Endometrium (tissue), 2 donors: Measurements from ENCODE around the gene RNASE9.
"Not testable (repeated sequence)": the region's sequence is repeated elsewhere in the genome, so short reads cannot be mapped to it uniquely, and the experiment has no call there.

ENCODE experiments used
- FAIRE-seq: peaks from 2 replicates; lab custom pipeline; 2012; peaks lifted over from hg19 to GRCh38; lab: Jason Lieb, UNC
- donor health status: control.
- donor health status: control.

The RNASE9 gene

DNA sequence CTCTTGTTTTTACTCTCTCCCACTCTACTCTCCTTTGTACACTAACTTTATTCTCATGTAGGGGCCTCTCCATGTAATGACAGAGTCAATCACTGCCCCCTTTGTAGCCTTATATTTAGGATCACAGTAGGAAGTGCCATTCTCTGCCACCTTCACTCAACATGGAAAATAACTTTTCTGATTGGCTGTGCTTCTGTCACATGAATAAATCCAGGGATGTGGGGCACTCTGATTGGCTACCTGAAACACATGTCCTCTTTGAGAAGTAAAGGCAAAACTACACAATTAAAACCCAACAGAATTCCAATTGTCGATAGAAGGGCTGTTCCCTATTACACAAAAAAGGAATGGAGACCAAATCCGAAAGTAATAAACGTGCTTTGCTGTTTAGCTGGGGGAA is at the start of gene RNASE9:
Gene RNASE9, minus strand, starts transcription at position 87 of the 400 bp plus-strand sequence.
- no peak for FAIRE-seq

DNA sequence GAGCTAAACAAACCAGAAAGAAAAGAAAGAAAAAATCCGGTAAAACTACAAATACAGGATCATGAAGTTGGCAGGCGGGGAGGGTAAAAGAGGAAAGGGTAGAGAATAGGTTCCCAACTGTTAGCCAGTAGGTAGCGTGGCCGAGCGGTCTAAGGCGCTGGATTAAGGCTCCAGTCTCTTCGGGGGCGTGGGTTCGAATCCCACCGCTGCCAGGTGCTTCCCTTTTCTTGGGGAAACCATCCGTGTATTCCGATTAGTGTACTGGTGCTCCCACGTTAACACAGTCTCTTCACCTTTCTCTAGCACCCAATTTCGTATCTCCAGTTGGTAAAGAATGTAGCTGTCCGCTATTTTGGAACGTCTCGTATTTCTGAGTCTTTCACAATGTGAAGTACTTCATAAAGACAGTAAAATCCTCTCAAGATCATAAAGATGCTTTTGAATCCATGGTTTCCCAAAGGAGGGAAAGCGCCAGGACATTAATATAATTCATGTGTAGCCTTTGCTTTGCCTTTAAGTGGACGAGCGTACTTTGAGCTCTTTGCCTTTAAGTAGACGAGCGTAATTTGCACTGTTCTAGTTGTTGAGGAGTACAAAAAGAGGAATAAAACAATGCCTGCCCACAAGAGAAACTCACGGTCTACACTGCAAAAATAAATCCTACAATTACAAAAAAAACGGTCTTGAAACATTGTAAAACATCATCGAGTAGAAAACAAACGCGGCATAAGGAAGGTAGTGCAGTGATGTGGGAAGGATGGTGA is 49.3 kb upstream of the RNASE9 start:
- no peak for FAIRE-seq

DNA sequence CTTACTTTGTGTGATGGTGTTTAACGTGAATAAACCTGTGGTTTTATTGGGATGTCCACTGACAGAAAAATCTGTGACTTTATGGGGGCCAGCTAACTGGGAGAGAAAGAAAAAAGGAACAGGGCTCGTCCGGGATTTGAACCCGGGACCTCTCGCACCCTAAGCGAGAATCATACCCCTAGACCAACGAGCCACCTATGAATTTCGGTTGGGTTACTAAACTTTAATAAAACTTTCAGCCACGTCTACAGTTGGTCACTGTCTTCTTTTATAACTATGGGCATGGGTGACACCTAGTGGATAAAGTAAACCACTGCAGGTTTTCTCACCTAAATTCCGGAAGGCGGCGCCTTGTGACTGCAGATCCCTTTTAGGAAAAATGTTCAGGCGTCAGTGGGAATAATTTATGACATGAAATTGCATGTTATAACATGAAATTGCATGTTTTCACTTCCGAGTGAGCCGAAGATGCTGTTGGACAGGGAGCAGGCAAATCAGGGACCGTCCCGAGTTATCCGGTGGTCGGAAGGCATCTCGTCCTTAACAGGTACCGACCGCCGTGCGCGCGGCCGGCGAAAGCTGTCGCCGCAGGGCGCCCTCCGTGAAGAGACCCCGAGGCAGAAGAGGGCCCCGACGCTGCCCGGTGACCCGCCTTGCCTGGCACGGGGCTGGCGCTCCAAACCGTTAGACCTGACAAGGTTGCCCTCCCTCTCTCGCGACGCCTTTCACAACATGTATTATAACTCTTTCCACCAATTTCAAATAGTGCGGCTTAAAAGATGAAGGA is 48.6 kb upstream of the RNASE9 start:
- FAIRE-seq: no peak

DNA sequence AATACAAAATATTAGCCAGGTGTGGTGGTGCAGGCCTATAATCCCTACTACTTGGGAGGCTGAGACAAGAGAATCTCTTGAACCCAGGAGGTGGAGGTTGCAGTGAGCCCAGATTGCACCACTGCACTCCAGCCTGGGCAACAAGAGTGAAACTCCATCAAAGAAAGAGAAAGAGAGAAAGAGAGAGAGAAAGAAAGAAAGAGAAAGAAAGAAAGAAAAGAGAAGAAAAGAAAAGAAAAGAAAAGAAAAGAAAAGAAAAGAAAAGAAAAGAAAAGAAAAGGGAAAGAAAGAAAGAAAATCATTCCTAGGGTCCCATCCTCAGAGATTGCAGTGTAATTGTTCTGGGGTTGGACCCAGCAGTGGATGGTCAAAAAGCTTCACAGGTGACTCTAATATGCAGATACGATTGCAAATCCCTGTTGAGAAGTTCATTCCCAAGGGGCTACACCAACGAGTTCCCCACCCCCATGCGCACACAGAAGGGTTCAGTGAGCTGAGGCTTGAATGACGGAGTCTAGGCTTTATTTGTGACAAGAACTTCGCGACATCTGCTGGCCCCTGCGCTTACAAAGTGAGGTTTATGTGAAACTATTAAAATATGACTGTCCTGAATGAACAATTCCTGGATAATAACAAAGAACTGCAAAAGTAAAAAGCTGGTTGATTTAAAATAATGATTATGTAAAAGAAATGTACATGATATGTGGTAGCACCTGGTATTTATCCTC is 47.7 kb upstream of the RNASE9 start:
- FAIRE-seq: no peak

DNA sequence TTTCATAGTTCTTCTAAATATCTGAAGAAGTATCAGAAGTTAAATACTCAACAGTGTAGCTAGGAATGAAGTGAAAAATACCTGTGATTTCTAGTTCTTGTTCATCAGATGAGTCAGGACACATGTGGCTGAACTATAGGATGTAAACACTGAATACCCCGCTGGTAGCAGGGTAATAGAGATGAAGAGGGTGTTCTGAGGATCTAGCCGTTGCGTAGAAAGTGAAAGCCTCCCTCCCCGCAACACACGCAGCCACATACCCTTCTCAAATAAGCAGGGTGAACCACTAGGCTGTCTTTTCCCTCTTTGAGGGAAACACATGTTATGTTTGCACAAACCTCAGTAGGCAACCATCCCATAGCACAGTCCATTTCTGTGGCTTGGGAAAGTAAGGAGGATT is 46.8 kb upstream of the RNASE9 start:
- FAIRE-seq: no peak

DNA sequence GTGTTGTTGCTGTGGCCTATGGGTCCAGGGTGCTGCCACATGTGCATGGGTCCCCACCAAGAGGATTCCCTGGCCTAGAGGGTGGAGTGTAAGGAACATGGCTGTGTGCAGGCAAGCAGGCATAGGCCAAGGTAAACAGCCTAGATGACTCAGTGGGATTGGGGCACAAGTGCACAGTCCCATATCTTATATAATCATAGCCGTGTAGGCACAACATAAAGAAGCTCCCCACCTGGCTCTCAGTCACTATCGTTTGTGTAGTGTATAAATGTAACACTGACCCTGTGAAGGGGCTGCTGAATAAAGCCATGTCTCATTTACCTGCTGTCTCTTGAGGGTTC is 46.0 kb upstream of the RNASE9 start:
- no peak for FAIRE-seq

DNA sequence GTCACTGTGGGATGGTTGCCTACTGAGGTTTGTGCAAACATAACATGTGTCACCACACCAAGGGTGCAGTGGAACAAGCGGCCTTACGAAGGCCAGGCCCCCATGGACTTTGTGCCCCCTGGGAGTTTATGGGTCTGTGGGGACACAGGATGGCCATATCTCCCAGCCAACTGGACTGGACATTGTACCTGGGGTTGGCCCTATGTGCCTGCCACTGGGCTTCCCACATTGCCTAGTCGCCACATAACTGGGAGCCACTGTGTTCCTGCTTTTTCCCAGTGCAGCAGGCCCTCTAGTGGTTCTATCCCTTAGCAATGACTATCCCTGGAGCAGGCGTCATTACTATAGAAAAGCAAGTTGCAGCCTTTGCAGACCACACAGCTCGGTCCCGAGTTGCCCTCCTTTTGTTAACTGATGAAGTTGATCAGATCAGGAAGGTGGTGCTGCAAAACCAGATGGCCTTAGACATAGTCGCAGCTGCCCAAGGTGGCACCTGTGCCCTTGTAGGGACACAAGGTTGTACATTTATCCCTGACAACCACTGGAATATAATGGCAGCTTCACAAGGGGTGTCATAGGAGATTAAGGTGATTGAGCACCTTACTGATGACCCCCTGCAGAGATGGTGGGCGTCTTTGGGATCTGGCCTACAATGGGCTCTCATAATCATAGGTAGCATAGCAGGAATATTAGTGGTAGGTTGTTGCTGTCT is 45.5 kb upstream of the RNASE9 start:
- FAIRE-seq: no peak

DNA sequence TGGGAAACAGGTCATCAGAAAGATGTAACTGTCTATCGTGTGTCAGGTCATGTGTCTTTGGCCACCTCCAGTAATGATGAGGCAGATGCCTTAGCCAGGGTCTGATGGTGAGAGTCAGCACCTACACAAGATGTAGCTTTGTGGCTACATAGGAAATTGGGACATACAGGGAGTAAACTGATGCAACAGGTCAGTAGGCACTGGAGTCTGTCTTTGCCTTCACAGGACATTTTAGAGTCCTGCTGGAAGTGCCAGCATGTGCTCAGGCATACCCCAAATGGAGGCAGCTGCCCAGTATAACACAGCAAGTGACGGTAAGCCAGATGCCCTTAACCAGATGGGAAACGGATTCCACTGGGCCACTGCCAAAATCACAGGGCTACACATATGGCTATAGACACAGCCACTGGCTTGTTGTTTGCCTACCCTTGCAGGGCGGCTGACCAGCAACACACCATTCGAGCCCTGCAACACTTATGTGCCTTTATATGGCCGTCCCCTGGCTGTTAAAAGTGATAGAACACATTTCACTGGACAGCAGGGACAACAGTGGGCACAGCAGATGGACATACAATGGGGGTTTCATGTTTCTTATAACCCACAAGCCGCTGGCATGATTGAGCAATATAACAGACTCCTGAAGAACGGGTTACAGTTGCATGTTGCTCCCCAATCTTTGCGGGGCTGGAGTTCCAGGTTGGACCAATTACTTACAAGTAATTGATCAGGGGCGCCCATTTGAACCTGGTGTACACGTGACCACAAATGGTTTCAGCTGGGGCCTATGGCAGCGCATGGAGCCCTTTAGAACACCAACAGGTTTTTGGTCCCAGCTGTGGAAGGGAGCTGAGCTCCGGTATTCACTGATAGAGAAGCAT is 43.2 kb upstream of the RNASE9 start:
- no peak for FAIRE-seq

DNA sequence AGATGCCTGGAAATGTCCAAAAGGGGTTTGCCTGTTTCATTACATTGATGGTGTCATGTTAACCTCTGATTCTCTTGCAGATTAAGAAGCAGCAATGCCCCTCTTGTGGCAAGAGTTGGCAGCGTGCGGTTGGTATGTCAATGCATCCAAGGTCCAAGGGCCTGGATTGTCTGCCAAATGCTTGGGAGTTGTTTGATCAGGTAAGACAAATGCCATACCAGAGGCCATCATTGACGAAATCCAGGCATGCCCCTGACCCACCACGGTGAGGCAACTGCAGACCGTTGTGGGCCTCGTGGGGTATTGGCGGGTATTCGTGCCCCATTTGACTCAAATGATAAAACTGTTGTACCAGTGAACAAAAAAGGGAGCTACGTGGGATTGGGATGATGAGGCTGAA is 41.7 kb upstream of the RNASE9 start:
- FAIRE-seq: no peak

DNA sequence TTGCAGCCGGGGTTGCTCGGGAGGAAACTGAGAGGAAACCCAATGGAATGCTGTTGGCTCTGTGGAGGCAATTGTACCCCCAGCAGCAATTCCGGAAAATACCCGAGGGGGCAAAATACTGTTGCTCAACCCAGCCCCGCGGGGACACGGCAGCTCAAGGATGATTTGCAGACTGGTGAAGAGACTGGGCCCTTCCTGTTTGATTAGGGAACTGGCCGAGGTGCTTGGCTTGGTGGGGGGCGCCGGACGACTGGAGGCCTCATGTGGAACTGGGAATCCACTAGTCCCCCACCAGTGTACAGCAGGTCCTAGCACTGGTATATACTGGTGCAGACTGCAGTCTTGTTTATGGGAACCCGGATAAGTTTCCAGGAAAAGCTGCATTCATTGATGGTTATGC is 40.7 kb upstream of the RNASE9 start:
- no peak for FAIRE-seq

DNA sequence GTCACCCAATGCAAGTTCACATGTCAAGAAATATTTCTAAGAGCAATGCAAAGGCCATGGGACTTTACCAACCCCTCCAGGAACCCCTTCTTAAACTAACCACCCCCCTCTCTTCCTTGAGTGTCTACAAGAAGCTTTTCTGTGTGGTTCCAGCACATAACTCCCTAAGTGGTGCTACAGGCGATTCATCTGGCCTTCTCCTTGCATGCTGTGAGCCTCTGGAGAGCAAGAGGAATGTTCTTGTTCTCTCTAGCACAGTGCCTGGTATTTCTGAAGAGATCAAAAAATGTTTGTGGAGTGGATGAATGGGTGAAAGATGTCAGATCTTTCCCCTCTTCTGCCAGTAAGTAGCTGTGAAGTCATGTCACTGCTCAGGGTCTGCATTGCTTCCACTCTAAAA is 36.3 kb upstream of the RNASE9 start:
- FAIRE-seq: no peak

DNA sequence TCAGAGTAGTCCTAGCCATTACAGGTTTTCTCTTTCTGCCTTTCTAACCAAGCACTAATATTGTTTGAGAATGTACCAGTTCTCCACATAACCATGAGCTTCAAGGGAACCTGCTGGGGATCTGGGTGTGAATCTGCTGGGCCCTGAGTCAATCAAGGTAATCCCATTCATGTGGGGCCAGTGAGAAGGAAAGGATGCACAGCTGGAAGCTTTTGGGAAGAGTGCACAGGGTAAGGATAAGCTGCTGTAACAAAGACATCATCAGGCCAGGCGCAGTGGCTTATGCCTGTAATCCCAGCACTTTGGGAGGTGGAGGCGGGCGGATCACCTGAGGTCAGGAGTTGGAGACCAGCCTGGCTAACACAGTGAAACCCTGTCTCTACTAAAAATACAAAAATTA is 34.9 kb upstream of the RNASE9 start:
- not testable (repeated sequence) for FAIRE-seq

DNA sequence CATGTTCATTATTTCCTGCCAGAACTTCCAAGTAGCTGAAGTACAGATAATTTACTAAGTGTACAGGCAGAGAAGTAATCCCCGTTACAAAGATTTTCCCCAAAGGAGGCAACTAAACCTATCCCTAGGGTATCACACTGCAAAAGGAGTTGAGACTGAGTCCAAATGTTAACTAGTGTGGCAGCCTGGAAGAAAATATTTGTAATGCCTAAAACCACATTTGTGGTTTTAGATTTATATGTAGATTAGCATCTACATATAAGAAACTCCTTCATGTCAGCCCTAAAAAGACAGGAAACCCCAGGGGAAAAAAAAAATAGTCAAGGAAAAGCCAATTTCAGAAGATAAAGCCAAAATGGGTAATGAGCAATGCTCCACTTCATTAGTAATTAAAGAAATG is 31.7 kb upstream of the RNASE9 start:
- FAIRE-seq: no peak

DNA sequence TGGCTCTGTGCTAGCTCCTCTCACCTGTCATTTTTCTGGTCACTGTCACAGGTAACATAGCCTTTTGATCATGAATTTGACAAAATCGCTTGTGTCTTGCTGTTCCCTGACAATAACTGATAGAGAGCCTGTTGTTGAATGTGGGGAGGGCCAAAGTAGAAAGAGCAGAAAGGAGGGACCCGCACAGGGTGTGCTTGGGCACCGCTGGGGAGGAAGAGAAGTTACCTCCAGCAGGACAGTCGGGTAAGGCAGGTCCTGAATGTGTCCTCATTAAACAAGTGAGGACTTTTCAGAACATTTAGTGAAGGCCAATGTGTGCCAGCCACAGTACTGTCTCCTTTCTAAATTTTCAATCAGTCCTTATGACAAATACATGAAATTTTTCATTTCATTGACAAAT is 30.4 kb upstream of the RNASE9 start, which contains the start of gene RNASE12:
Gene RNASE12, minus strand, starts transcription at position 142 of the 400 bp plus-strand sequence. CDS start 653 bp downstream, outside the sequence.
- no peak for FAIRE-seq

DNA sequence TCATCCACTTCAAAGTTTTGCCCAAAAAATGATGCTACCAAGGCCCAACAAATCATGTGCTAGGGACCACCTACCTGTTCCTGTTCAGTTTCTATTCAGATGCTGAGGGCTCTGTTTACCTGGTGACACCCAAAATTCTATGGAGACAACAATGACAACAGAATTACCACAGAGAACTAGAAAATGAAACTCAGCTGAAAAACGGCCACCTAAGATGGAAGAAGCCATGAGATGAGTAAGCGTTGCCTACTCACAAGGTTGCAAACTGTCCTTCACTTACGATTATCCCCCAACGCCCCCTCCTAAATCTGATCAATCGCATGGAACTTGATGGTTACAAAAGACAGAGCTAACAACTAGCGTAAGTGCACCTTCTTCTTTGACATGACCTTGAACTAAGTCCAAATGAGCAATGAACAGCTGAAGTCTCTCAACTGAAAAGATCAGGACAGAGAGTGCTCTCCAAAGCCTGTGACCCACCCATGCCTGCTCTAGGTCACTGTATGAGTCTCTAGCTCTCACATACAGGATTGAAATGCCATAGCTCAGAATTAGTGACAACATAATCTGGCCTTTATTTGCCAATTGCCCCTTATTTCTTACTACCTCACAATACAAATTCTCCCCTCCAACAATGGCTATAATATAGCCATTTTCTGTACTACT is 26.8 kb upstream of the RNASE9 start, which contains the start of gene RNASE11:
Gene RNASE11, minus strand, starts transcription at position 513 of the 666 bp plus-strand sequence.
- FAIRE-seq: no peak

DNA sequence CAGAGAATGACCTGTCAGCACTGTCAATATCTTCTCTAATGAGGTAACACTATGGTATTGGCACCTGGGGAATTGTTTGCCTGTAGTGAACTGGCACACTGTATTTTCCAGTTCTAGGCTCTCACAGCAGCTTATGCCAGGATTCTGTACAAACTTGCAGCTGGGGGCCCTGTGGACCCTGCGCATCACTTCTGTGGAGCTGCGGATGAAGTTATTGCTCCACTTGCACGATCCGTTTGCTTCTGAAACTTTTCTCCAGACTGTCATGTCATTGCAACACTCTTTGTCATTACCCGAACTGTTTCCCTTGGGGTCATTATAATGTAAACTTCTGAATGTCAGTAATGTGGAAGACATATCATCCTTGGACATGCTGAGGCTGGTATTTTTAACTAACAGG is 23.1 kb upstream of the RNASE9 start:
- no peak for FAIRE-seq

DNA sequence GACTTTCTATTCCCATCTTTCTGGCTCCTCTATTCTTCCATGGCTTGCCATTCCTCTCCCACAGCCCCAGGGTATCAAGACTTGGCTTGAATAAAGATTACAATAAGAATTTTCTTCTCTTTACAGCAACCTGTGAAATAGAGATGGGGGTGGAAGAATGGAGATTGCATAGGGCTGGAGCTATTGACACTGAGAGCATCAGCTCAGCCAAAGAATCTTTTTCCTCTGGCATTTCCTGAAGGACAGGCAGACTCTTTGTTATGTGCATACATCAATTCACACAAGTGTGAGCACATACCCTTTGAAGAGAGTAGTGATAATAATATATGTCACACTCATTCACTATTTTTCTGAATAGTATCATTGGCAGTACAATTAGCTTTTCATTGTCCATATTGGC is 22.3 kb upstream of the RNASE9 start:
- FAIRE-seq: no peak

DNA sequence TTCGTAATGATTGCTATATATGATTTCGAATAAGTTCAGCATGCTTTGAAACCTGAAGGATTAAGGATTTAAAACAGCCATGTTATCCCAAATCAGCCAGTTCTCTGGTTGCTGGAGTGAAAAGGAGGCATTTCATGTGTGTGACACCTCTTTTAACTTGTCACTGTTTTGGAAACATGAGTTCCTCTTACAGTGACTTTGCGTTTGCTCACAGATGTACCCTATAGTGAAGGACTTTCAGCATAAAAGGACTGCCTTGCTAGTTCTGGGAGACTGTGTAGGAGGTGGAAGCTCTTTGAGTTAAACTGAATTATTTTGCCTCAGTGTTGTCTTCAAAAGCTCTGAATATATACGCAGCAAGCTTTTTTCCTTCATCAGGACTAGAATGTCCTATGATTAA is 19.4 kb upstream of the RNASE9 start:
- FAIRE-seq: no peak

DNA sequence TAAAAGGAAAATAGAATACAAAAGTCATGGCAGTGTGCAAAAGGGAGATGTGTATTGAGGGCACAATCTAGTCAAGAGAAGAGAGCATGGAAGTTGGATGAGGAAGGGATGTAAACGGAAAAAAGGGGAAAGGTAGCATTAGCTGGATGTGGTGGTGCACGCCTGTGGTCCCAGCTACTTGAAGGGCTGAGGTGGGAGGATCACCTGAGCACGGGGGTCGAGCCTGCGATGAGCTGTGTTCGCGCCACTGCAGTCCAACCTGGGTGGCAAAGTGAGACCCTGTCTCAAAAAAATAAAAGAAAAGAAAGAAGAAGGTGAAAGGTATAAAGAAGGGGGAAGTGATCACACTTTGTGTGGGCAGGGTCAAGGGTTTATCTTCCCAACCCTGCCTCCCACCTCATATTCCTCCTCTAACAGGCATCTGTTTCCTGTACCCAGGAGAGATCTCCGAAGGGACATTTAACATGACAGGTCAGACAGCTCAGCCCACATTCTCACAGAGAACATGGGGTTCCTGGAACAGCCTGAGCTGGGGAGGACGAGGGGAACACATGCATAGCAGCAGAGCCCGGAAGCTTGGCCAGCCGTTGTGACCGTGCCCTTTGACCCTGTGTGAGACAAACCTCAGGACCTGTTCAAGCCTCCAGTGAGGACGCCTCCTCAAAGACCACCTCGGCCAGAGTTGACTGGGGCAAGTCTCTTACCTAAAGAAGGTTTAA is 18.1 kb upstream of the RNASE9 start:
- no peak for FAIRE-seq

DNA sequence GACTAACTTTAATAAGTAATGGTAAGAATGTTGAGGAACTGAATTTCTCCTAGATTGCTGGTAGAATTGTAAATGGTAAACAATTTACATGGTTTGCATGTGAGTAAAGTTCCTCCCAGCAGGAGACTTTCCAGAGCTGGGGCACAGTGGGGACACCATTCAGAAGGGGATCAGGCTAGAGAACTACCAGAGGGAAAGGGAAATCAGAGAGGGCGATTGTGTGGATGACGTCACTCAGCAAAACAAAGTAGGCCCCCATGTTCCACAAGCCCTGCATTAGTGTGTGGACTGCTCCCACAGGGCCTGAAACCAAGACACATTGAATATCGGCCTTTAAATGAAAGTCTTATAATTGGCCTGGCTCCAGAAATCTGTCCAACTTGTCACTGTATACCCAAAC is 17.5 kb upstream of the RNASE9 start:
- no peak for FAIRE-seq
